Neural crest cell (in vitro differentiated cells): ENCODE data around the gene PCDH9. TPM values are rescaled to one million over a fixed set of nuclear protein-coding genes. Genes with fewer than 3 reads are reported as not detected.

ENCODE experiments used
- DNase-seq: peaks from one replicate; pipeline ENCODE4 v3.0.0; 2021; ENCODE audit warnings: low read depth, mixed read lengths, low spot score
- H3K27ac Mint-ChIP-seq: one replicate; pipeline ENCODE4 v1.8.0; 2021; ENCODE audit warnings: mild to moderate bottlenecking, mixed read lengths; ENCODE audit not compliant: unreplicated experiment
- H3K27me3 Mint-ChIP-seq: 2 replicates; pipeline ENCODE4 v1.8.0; 2021; ENCODE audit warnings: low read depth, mild to moderate bottlenecking, mixed read lengths
- H3K36me3 Mint-ChIP-seq: 2 replicates; pipeline ENCODE4 v1.8.0; 2021; ENCODE audit warnings: low read depth, mild to moderate bottlenecking, mixed read lengths
- H3K4me1 Mint-ChIP-seq: 2 replicates; pipeline ENCODE4 v1.8.0; 2021; ENCODE audit warnings: mixed read lengths
- H3K4me3 Mint-ChIP-seq: one replicate; pipeline ENCODE4 v1.8.0; 2021; ENCODE audit warnings: mild to moderate bottlenecking, mixed read lengths
- H3K9me3 Mint-ChIP-seq: 2 replicates; pipeline ENCODE4 v1.8.0; 2021; ENCODE audit warnings: mixed read lengths
- total RNA-seq: library from RNA; stranded (reverse); gene quantifications from 2 replicates; pipeline ENCODE4 v1.2.1, GENCODE V29; 2021
- TF ChIP-seq, protein P1 (sequence below): fragments of 200-600 bp; sonication (generic); conservative IDR thresholded peaks from 2 replicates; pipeline ENCODE4 v1.5.0; 2021; ENCODE audit warnings: antibody characterized with exemption, mild to moderate bottlenecking

Gene PCDH9
- total RNA-seq, 1 donor from 2014 or later: 6.3 TPM

DNA sequence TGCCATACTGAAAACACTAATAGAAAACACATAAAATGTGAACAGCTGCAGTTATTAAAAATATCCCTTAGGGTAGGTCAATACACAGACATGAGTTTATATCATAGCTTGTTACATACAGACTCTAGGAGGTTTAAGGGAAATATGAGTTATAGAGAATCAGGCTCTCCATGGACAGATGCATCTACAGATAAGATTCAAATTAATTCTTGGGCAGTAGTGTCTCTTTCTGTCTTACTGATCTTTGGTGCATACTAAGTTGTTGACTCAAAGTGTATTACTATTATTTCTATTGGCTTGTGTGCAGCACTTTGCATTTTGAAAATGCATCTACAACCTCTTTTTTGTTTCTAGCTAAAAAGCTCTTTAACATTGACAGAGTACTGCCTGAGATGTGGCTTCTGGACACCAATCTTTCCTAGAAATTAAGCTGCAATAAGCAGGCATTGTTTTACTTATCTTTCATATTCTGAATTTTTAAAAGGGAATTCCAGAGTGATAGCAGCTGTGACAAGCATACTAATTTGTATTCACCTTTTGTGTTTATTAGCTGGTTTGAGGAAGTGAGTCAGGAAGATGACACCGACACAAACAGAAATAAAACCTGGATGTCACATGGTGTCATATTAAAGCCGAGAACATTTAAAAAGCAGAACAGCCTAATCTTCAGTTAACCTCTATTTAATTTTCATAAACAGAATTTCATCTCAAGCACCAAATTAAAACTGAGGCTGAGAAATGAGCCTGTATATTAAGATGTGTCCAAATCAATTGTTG lies 399.0 kb downstream of the PCDH9 start:
- TF ChIP-seq, protein P1, sequence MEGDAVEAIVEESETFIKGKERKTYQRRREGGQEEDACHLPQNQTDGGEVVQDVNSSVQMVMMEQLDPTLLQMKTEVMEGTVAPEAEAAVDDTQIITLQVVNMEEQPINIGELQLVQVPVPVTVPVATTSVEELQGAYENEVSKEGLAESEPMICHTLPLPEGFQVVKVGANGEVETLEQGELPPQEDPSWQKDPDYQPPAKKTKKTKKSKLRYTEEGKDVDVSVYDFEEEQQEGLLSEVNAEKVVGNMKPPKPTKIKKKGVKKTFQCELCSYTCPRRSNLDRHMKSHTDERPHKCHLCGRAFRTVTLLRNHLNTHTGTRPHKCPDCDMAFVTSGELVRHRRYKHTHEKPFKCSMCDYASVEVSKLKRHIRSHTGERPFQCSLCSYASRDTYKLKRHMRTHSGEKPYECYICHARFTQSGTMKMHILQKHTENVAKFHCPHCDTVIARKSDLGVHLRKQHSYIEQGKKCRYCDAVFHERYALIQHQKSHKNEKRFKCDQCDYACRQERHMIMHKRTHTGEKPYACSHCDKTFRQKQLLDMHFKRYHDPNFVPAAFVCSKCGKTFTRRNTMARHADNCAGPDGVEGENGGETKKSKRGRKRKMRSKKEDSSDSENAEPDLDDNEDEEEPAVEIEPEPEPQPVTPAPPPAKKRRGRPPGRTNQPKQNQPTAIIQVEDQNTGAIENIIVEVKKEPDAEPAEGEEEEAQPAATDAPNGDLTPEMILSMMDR: no peak
- DNase-seq: no peak
- no peak overlapping the region for H3K27ac Mint-ChIP-seq
- H3K4me1 Mint-ChIP-seq: peaks cover 5% of the 10 kb centered on the region
- no peaks in the 10 kb centered on the region for H3K27me3 Mint-ChIP-seq
- no peak overlapping the region for H3K4me3 Mint-ChIP-seq
- no peaks in the 10 kb centered on the region for H3K36me3 Mint-ChIP-seq
- no peaks in the 10 kb centered on the region for H3K9me3 Mint-ChIP-seq

- no peak overlapping the region for H3K27ac Mint-ChIP-seq
- H3K4me1 Mint-ChIP-seq: peaks cover 5% of the 10 kb centered on the region
- H3K4me3 Mint-ChIP-seq: no peak overlapping the region
- no peaks in the 10 kb centered on the region for H3K27me3 Mint-ChIP-seq
- DNase-seq: no peak
- no peaks in the 10 kb centered on the region for H3K9me3 Mint-ChIP-seq
- H3K36me3 Mint-ChIP-seq: no peaks in the 10 kb centered on the region
- TF ChIP-seq, protein P1: no peak
These were observed 400.3 kb downstream of the PCDH9 start for GRCh38 chr13:66829803-66830202.

GRCh38 chr13:66826398-66826797 lies 403.7 kb downstream of the PCDH9 start:
- DNase-seq: no peak
- H3K36me3 Mint-ChIP-seq: no peaks in the 10 kb centered on the region
- no peaks in the 10 kb centered on the region for H3K27me3 Mint-ChIP-seq
- H3K4me3 Mint-ChIP-seq: no peak overlapping the region
- no peak overlapping the region for H3K27ac Mint-ChIP-seq
- H3K9me3 Mint-ChIP-seq: peaks cover 3% of the 10 kb centered on the region
- H3K4me1 Mint-ChIP-seq: peaks cover 5% of the 10 kb centered on the region
- TF ChIP-seq, protein P1: no peak

GRCh38 chr13:66821551-66821950 lies 408.6 kb downstream of the PCDH9 start:
- Mint-ChIP-seq H3K4me3 (no peak overlapping the region), H3K4me1 (no peaks in the 10 kb centered on the region), H3K36me3 (no peaks in the 10 kb centered on the region), H3K9me3 (peaks cover 3% of the 10 kb centered on the region), H3K27ac (no peak overlapping the region), H3K27me3 (no peaks in the 10 kb centered on the region)
- DNase-seq: no peak
- TF ChIP-seq, protein P1: no peak

- TF ChIP-seq, protein P1: no peak
- H3K4me3 Mint-ChIP-seq: no peak overlapping the region
- peaks cover 7% of the 10 kb centered on the region for H3K9me3 Mint-ChIP-seq
- peaks cover 5% of the 10 kb centered on the region for H3K4me1 Mint-ChIP-seq
- no peak overlapping the region for H3K27ac Mint-ChIP-seq
- H3K27me3 Mint-ChIP-seq: no peaks in the 10 kb centered on the region
- no peaks in the 10 kb centered on the region for H3K36me3 Mint-ChIP-seq
- DNase-seq: no peak
These were observed 418.7 kb downstream of the PCDH9 start for GRCh38 chr13:66811455-66811854.
